HepG2 (cell line): Measurements from ENCODE around the gene TSHZ2. TPM values are rescaled to one million over a fixed set of nuclear protein-coding genes. Genes with fewer than 3 reads are reported as not detected.

Experiments
- ARID2 ChIP-seq: sonication (generic); formaldehyde crosslinking; IDR thresholded peaks from 2 replicates; pipeline ENCODE4 v1.8.1; 2022; ENCODE audit warnings: mild to moderate bottlenecking, missing genetic modification reagents, borderline replicate concordance
- ARNT ChIP-seq: fragments of 450-650 bp; IDR thresholded peaks from 2 replicates; pipeline ENCODE4 v1.6.1; 2017
- GRHL1 ChIP-seq: sonication (generic); formaldehyde crosslinking; conservative IDR thresholded peaks from 2 replicates; pipeline ENCODE4 v1.8.0; 2022; ENCODE audit warnings: missing genetic modification reagents
- HDAC2 ChIP-seq: sonication (generic); formaldehyde crosslinking; IDR thresholded peaks from 2 replicates; pipeline ENCODE4 v1.4.0; 2020; ENCODE audit warnings: missing genetic modification reagents
- HIC2 ChIP-seq: sonication (generic); formaldehyde crosslinking; IDR thresholded peaks from 2 replicates; pipeline ENCODE4 v1.9.0; 2022; ENCODE audit warnings: low read depth, missing genetic modification reagents
- JARID2 ChIP-seq: sonication (generic); formaldehyde crosslinking; IDR thresholded peaks from 2 replicates; pipeline ENCODE4 v1.8.1; 2023; ENCODE audit warnings: missing genetic modification reagents, inconsistent platforms; ENCODE audit not compliant: insufficient replicate concordance
- MED13 ChIP-seq: sonication (generic); formaldehyde crosslinking; IDR thresholded peaks from 2 replicates; pipeline ENCODE4 v1.5.0; 2020; ENCODE audit warnings: missing genetic modification reagents
- NFE2L1 ChIP-seq: sonication (generic); formaldehyde crosslinking; IDR thresholded peaks from 2 replicates; pipeline ENCODE4 v1.4.0; 2020; ENCODE audit warnings: missing genetic modification reagents, mild to moderate bottlenecking, borderline replicate concordance
- PAF1 ChIP-seq: IDR thresholded peaks from 2 replicates; pipeline ENCODE4 v1.6.1; 2016; ENCODE audit warnings: missing genetic modification reagents, missing compliant biosample characterization
- SRF ChIP-seq: IDR thresholded peaks from 2 replicates; pipeline ENCODE4 v1.6.1; 2011; ENCODE audit warnings: mild to moderate bottlenecking, low read depth, low read length, moderate library complexity
- TBL1XR1 ChIP-seq: fragments of 150-350 bp; IDR thresholded peaks from 2 replicates; pipeline ENCODE4 v1.6.1; 2014; ENCODE audit warnings: borderline replicate concordance, low read length; ENCODE audit not compliant: partially characterized antibody
- TBX2 ChIP-seq: sonication (generic); formaldehyde crosslinking; IDR thresholded peaks from 2 replicates; pipeline ENCODE4 v1.5.0; 2020; ENCODE audit warnings: missing genetic modification reagents, mild to moderate bottlenecking, borderline replicate concordance
- TBX3 ChIP-seq: fragments of 450-650 bp; IDR thresholded peaks from 2 replicates; pipeline ENCODE4 v1.6.1; 2017; ENCODE audit warnings: antibody characterized with exemption, mild to moderate bottlenecking, inconsistent platforms, borderline replicate concordance
- ZBTB40 ChIP-seq, 2 experiments: fragments of 450-650 bp in 1 of 2; sonication (generic) in 1 of 2; formaldehyde crosslinking in 1 of 2; IDR thresholded peaks; 2 replicates each; pipeline versions ENCODE4 v1.6.1 to v1.8.0; 2016 to 2022; ENCODE audit warnings: antibody characterized with exemption in 1 of 2, mild to moderate bottlenecking in 1 of 2, missing genetic modification reagents in 1 of 2
- ZNF383 ChIP-seq: sonication (generic); formaldehyde crosslinking; IDR thresholded peaks from 2 replicates; pipeline ENCODE4 v1.4.0; 2020; ENCODE audit warnings: missing genetic modification reagents, mild to moderate bottlenecking, borderline replicate concordance
- ZNF441 ChIP-seq: sonication (generic); formaldehyde crosslinking; IDR thresholded peaks from 2 replicates; pipeline ENCODE4 v1.7.0; 2021; ENCODE audit warnings: missing genetic modification reagents, borderline replicate concordance
- ZNF7 ChIP-seq: IDR thresholded peaks from 2 replicates; pipeline ENCODE4 v1.6.1; 2016; ENCODE audit warnings: missing biosample characterization, missing genetic modification reagents
- polyA plus RNA-seq, 8 experiments: library from polyadenylated mRNA; depleted of rRNA in 3 of 8; stranded (reverse) in 7 of 8; unstranded in 1 of 8; fragments of >200 nt; fragmentation: Illumina TruSeq in 4 of 8; extraction: Trizol in 4 of 8; gene quantifications; 2 replicates each; pipeline versions ENCODE4 v1.2.1 to v1.2.3, GENCODE V29; 2011 to 2016; ENCODE audit warnings: low read depth in 4 of 8, missing spikeins in 1 of 8, mixed read lengths in 1 of 8; ENCODE audit not compliant: insufficient read depth in 1 of 8
- total RNA-seq, 5 experiments: library from RNA; depleted of rRNA; stranded (reverse); fragments of >200 nt; fragmentation: Illumina TruSeq; extraction: Trizol; gene quantifications; 2 replicates each; pipeline ENCODE4 v1.2.3, GENCODE V29; 2016; ENCODE audit warnings: low read depth in 1 of 5

TSHZ2 gene
- total and polyA plus RNA-seq, 2 of the 13 experiments (the other 11 are each of a cell fraction or from before 2014, with no cell fraction given), result 0.01 TPM; not detected in 1

GRCh38 chr20:53216856-53217576 is 244.9 kb downstream of the TSHZ2 start (continued):
- TF ChIP-seq ZNF383 (CRISPR knock-in tag) (no peak), NFE2L1 (no peak), TBX3 (no peak), ARID2 (CRISPR knock-in tag) (no peak), SRF (no peak), ZNF7 (CRISPR knock-in tag) (no peak), HIC2 (no peak), MED13 (CRISPR knock-in tag) (no peak), TBL1XR1 (no peak), ZBTB40 (IDR thresholded peaks at IDR 0.05) (no peak), ZBTB40 (CRISPR knock-in tag; IDR thresholded peaks at IDR 0.05) (no peak), ARNT (no peak), HDAC2 (CRISPR knock-in tag) (0 out of 2 replicates have a peak, but pooled peaks have one; percentile 28), PAF1 (CRISPR knock-in tag) (no peak), GRHL1 (CRISPR knock-in tag) (no peak), TBX2 (CRISPR knock-in tag) (no peak), JARID2 (CRISPR knock-in tag) (peak; percentile 36), ZNF441 (CRISPR knock-in tag) (no peak)
